Neural progenitor cell (in vitro differentiated cells): ENCODE results near the gene RAPGEF5.

Experiments used
- EZH2 ChIP-seq: fragments of 200-600 bp; sonication (generic); IDR thresholded peaks from 2 replicates; pipeline ENCODE4 v1.6.1; 2017; ENCODE audit warnings: antibody characterized with exemption, mild to moderate bottlenecking, moderate library complexity
- TF ChIP-seq, protein P1 (sequence below): fragments of 200-600 bp; sonication (generic); IDR thresholded peaks from 2 replicates; pipeline ENCODE4 v1.5.1; 2017; ENCODE audit warnings: antibody characterized with exemption, mild to moderate bottlenecking

DNA sequence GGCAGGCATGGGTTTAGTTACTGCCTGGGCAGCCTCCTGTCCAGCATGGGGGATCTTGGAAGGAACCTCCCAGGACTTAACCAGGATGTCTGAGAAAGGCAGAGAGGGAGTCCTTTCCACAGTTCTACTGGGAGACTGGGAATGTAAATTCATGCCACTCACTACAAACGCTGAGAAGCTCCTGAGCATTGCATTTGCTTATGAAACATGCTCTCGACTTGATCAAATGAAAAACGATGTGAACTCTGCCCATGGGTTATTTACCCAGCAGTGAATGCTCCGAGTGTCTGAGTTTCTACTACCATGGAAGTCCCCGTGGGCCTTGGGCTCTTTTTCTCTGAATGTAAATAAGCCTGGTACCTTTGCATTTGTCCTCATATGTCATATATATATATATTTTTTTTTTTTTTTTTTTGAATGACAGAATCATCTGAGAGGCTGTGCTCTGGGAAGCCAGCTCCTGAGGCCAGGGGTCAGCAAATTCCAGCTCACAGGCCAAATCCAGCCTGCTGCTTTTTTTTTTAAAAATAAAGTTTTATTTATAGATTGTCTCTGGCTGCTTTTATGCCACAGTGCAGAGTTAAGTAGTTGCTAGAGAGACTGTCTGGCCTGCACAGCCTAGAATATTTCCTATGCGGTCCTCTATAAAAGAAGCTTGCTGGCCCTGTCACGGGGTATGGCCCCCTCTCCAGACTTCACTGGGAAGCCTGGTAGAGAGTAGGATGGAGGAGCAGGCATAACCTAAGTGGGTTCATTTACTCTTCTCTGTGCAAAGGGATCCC lies 21.4 kb upstream of the RAPGEF5 start:
- TF ChIP-seq, protein P1, sequence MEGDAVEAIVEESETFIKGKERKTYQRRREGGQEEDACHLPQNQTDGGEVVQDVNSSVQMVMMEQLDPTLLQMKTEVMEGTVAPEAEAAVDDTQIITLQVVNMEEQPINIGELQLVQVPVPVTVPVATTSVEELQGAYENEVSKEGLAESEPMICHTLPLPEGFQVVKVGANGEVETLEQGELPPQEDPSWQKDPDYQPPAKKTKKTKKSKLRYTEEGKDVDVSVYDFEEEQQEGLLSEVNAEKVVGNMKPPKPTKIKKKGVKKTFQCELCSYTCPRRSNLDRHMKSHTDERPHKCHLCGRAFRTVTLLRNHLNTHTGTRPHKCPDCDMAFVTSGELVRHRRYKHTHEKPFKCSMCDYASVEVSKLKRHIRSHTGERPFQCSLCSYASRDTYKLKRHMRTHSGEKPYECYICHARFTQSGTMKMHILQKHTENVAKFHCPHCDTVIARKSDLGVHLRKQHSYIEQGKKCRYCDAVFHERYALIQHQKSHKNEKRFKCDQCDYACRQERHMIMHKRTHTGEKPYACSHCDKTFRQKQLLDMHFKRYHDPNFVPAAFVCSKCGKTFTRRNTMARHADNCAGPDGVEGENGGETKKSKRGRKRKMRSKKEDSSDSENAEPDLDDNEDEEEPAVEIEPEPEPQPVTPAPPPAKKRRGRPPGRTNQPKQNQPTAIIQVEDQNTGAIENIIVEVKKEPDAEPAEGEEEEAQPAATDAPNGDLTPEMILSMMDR, result no peak
- no peak for TF ChIP-seq EZH2
